RWPE1 (cell line): ENCODE data around the gene RAB15.

ENCODE experiments used
- CTCF ChIA-PET: fragments of 350-600 bp; sonication (Branson Sonifier 250); formaldehyde crosslinking; extraction: SDS; loops from one replicate; lab custom pipeline; 2021; lab: Yijun Ruan, JAX
- POLR2A ChIA-PET: fragments of 400-600 bp; formaldehyde crosslinking; extraction: SDS; loops from one replicate; lab custom pipeline; 2020; ENCODE audit warnings: antibody characterized with exemption; ENCODE audit not compliant: low non-redundant PET; lab: Yijun Ruan, JAX
- DNase-seq: peaks from one replicate; pipeline ENCODE4 v3.0.0; 2012; ENCODE audit warnings: low spot score
- H3K27ac ChIP-seq: fragments of 450-650 bp; 2 replicates; pipeline ENCODE4 v1.5.1; 2017
- TF ChIP-seq, protein P1 (sequence below): fragments of 450-650 bp; conservative IDR thresholded peaks from 2 replicates; pipeline ENCODE4 v1.5.1; 2017; ENCODE audit warnings: low read depth, mild to moderate bottlenecking

The RAB15 gene

DNA sequence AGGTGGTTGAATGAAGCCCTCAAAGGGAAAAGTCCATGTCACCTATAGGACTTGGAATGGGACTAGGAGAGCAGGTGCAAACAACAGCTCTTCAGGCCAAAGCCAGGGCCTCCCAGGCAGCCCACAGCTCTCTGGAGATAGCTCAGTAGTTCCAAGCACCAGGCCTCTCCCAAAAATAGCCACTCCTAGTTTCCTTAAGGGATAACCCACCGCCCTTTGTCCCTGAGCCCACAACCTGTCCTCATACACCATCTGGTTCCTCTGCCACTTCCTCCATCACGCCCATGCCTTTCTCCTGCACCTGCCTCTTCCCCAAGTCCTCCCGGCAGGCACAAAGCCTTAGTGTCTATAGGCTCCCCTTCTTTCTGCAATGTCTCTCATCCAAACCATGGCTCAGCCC is 2.1 kb downstream of the RAB15 start:
- no peak for DNase-seq
- ChIA-PET POLR2A (no interaction called here), CTCF (interaction anchor here (0.6 kb wide), 2 partner anchors 55 to 106 kb away, joined by 3 read pairs; no protein-coding TSS in a partner anchor)

DNA sequence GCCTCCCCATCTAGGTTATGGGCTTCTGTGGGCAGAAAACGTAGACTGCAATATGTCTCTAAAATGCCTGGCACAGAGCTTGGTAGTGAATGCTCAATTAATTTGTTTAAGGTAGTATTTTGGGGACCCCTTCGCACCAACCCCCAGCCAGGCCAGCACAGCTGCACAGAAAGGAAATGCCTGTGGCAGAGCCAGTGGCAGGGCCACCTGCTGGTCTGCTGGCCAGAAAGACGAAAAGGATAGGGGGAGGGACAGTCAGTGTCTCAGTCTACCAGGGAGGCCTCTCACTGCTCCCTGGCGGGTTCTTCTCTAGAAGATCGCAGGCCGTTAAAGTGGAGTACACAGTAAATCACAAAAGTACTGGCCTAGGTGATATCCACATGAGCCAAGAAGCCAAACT is 3.5 kb downstream of the RAB15 start:
- ChIA-PET POLR2A (no interaction called here), CTCF (no interaction called here)
- TF ChIP-seq, protein P1, sequence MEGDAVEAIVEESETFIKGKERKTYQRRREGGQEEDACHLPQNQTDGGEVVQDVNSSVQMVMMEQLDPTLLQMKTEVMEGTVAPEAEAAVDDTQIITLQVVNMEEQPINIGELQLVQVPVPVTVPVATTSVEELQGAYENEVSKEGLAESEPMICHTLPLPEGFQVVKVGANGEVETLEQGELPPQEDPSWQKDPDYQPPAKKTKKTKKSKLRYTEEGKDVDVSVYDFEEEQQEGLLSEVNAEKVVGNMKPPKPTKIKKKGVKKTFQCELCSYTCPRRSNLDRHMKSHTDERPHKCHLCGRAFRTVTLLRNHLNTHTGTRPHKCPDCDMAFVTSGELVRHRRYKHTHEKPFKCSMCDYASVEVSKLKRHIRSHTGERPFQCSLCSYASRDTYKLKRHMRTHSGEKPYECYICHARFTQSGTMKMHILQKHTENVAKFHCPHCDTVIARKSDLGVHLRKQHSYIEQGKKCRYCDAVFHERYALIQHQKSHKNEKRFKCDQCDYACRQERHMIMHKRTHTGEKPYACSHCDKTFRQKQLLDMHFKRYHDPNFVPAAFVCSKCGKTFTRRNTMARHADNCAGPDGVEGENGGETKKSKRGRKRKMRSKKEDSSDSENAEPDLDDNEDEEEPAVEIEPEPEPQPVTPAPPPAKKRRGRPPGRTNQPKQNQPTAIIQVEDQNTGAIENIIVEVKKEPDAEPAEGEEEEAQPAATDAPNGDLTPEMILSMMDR: no peak
- no peak for DNase-seq
- no peak overlapping the region for H3K27ac ChIP-seq

More for the DNA sequence above, 2.1 kb downstream of the RAB15 start:
- TF ChIP-seq, protein P1: no peak
- no peak overlapping the region for H3K27ac ChIP-seq

DNA sequence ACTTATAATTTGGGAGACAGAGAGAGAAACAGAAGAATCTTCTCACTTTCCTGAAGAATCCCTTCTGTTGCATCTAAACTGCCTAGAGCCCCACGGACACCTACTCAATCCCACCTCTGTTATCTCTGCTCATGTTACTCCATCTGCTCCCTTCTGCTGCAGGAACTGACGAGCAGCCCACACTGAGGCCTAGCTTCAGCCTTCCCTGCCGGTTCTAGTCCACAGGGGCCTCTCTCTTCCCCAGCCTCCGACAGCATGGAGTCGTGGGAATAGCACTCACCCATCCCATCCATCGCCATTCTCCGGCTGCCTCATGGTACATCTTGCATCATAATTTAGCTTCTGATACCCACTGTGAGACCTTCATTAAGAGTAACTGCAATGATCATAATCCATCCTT is 4.0 kb downstream of the RAB15 start:
- DNase-seq: no peak
- ChIA-PET POLR2A (no interaction called here), CTCF (no interaction called here)
- TF ChIP-seq, protein P1: no peak
- H3K27ac ChIP-seq: no peak overlapping the region

DNA sequence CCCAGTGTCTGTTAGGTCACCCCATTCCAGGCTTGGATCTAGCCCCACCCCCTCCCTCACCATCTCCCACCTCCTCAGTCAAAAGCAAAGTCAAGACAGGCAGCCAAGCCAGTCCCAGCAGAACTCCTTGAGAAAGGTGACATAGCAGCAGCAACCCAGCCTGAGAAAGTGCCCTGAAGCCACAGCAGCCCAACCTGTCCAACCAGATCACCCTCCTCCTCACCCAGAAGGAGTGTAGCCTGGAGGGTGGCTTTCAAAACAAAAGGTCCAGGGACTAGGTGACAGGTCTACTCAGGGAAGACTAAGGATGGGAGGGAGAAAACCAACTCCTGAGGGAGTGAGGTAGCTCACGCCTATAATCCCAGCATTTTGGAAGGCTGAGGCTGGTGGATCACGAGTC is 5.2 kb downstream of the RAB15 start:
- no peak overlapping the region for H3K27ac ChIP-seq
- ChIA-PET POLR2A (interaction anchor here (0.8 kb wide), 1 partner anchor 126 kb away, joined by 3 read pairs; no protein-coding TSS in a partner anchor), CTCF (interaction anchor here (0.7 kb wide), 1 partner anchor 254 kb away, joined by 3 read pairs; no protein-coding TSS in a partner anchor)
- TF ChIP-seq, protein P1: no peak
- DNase-seq: no peak

DNA sequence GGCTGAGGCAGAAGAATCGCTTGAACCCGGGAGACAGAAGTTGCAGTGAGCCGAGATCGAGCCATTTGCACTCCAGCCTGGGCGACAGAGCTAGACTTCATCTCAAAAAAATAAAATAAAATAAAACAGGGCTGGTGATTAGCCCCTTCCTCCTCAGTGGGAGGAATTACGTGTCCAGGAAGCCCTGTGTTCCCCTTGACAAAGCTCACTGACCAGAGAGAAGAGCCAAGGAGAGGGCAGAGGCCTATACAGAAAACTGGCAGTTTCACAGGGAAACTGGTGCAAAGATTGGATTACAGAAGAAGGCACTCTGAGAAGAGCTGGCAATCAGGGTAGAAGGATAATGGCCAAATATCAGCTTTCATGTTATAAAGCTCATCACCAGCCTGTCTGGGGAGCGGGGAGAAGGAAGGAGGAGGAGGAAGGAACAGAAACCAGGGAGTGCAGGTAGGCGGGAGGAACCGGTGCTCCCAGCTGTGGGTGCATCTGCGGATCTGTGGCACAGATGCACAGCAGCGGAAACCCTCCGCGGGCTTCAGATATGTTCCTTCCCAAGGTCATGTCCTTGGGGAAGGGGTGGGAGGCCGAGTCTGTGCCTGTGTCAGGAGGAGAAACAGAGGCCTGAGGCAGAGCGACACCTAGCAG is 6.7 kb downstream of the RAB15 start:
- CTCF ChIA-PET: no interaction called here
- POLR2A ChIA-PET: no interaction called here
- DNase-seq: no peak
- no peak overlapping the region for H3K27ac ChIP-seq
- TF ChIP-seq, protein P1: no peak

DNA sequence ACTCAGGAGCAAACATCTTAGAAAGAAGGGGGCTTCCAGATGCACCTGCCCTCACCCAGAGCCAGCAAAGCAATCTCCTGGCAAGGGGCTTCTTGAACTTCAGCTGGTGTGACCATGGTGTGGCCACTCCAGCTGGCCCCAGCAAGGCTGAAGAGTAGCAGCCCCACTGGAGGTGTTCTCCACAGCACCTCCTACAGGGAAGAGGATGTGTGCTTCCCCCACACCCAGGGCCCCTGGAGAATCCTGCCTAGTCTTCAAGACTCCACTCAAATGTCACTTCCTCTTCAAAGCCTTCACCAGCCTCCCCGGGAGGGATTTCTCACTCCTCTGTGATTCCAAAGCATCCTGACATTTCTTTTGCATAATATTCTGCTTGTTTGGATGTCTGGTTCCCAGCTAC is 8.5 kb downstream of the RAB15 start:
- H3K27ac ChIP-seq: no peak overlapping the region
- ChIA-PET CTCF (no interaction called here), POLR2A (no interaction called here)
- DNase-seq: no peak
- TF ChIP-seq, protein P1: no peak
